IgD-negative memory B cell (primary cell): ENCODE measurements around the gene LIMD2. TPM values are rescaled to one million over a fixed set of nuclear protein-coding genes. Genes with fewer than 3 reads are reported as not detected.

Source experiments
- H3K27ac Mint-ChIP-seq, 3 donors: one replicate each; pipeline ENCODE4 v1.8.0; 2020 to 2022; ENCODE audit warnings: mild to moderate bottlenecking in 3 of 3, mixed read lengths in 3 of 3, moderate library complexity in 1 of 3
- H3K27me3 Mint-ChIP-seq: one replicate; pipeline ENCODE4 v1.8.0; 2021; ENCODE audit warnings: mixed read lengths
- H3K36me3 Mint-ChIP-seq: one replicate; pipeline ENCODE4 v1.8.0; 2020; ENCODE audit warnings: mild to moderate bottlenecking, mixed read lengths
- H3K4me1 Mint-ChIP-seq, 3 donors: one replicate each; pipeline ENCODE4 v1.8.0; 2020 to 2022; ENCODE audit warnings: mixed read lengths in 3 of 3, mild to moderate bottlenecking in 1 of 3
- H3K4me3 Mint-ChIP-seq, 4 donors: one replicate each; pipeline ENCODE4 v1.8.0; 2020 to 2022; ENCODE audit warnings: mild to moderate bottlenecking in 4 of 4, mixed read lengths in 4 of 4, moderate library complexity in 3 of 4
- H3K9me3 Mint-ChIP-seq, 3 donors: one replicate each; pipeline ENCODE4 v1.8.0; 2020 to 2021; ENCODE audit warnings: mixed read lengths in 3 of 3, mild to moderate bottlenecking in 1 of 3
- polyA plus RNA-seq: library from polyadenylated mRNA; unstranded; fragments of 300-500 nt; fragmentation: Illumina TruSeq; gene quantifications from one replicate; pipeline ENCODE4 v1.2.3, GENCODE V29; 2021

The LIMD2 gene
- polyA plus RNA-seq, 1 donor from 2014 or later, result 845 TPM

- peaks cover 5% of the 10 kb centered on the region for H3K36me3 Mint-ChIP-seq
- no peaks in the 10 kb centered on the region for H3K9me3 Mint-ChIP-seq
- H3K27ac Mint-ChIP-seq, result peak overlapping the region in 2 of 3 donors; percentile 97 to 100
- H3K4me1 Mint-ChIP-seq, result peaks cover 43 to 60% (median 49%) of the 10 kb centered on the region in 3 donors
- H3K4me3 Mint-ChIP-seq, result peak overlapping the region; percentile 50 to 80 (median 66)
- H3K27me3 Mint-ChIP-seq, result no peaks in the 10 kb centered on the region
These were observed 5.7 kb upstream of the LIMD2 start for GRCh38 chr17:63705657-63706056.

- Mint-ChIP-seq H3K27ac (peak overlapping the region in 2 of 3 donors; percentile 97 to 100), H3K27me3 (no peaks in the 10 kb centered on the region), H3K9me3 (no peaks in the 10 kb centered on the region), H3K36me3 (peaks cover 5% of the 10 kb centered on the region), H3K4me1 (peaks cover 39 to 54% (median 43%) of the 10 kb centered on the region in 3 donors), H3K4me3 (peak overlapping the region in 3 of 4 donors; percentile 61 to 80 (median 72))
These were observed 4.9 kb upstream of the LIMD2 start for GRCh38 chr17:63704836-63705235.

- Mint-ChIP-seq H3K4me1 (peaks cover 36 to 51% (median 40%) of the 10 kb centered on the region in 3 donors), H3K4me3 (peak overlapping the region in 1 of 4 donors; percentile 73), H3K27me3 (no peaks in the 10 kb centered on the region), H3K9me3 (no peaks in the 10 kb centered on the region), H3K27ac (peak overlapping the region; percentile 39 to 100 (median 97)), H3K36me3 (peaks cover 5% of the 10 kb centered on the region)
These were observed 4.3 kb upstream of the LIMD2 start for GRCh38 chr17:63704259-63704576.

DNA sequence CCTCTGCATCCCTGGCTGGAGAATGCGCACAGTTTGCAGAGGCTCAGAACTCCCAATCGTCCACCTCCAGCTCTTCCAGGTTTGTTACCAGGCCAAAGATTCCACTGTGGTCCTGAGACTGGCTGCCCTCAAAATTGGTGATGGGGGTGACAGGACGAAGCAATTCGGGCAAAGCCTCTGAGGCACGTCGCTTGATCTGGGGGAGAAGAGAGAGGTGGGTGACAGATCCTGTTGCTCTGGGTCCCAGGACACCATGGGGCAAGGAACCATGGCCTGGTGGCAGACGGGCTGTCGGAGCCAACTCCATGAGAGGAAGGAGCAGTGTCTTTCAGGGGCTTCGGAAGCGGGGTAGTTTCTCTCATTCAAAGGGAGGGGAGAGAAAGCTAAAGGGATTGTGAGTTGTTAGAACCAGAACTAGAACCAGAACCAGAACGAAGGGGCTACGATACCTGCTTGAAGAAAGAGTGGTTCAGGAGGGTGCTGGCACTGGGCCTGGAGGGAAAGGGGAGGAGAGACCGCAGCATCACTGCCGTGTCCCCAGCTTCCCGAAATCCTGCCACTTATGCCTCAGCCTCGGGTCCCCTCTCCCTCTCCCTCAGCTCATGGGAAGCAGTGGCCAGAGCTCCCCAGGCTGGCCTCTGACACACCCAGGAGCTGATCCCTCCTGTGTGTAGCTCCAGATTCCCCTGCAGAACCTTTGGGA lies 3.8 kb upstream of the LIMD2 start:
- Mint-ChIP-seq H3K27ac (peak overlapping the region; percentile 83 to 100 (median 97)), H3K36me3 (peaks cover 5% of the 10 kb centered on the region), H3K4me1 (peaks cover 33 to 48% (median 35%) of the 10 kb centered on the region in 3 donors), H3K27me3 (no peaks in the 10 kb centered on the region), H3K4me3 (peak overlapping the region in 3 of 4 donors; percentile 73 to 98 (median 76)), H3K9me3 (no peaks in the 10 kb centered on the region)

- Mint-ChIP-seq H3K27ac (peak overlapping the region; percentile 98 to 100 (median 99)), H3K27me3 (no peaks in the 10 kb centered on the region), H3K4me3 (peak overlapping the region; percentile 90 to 98 (median 96)), H3K9me3 (no peaks in the 10 kb centered on the region), H3K36me3 (peaks cover 7% of the 10 kb centered on the region), H3K4me1 (peaks cover 30 to 46% (median 32%) of the 10 kb centered on the region in 3 donors)
These were observed 3.1 kb upstream of the LIMD2 start for GRCh38 chr17:63703029-63703428.

GRCh38 chr17:63702721-63703015 lies 2.7 kb upstream of the LIMD2 start:
- Mint-ChIP-seq H3K9me3 (no peaks in the 10 kb centered on the region), H3K4me3 (peak overlapping the region; percentile 90 to 98 (median 96)), H3K27ac (peak overlapping the region; percentile 98 to 100 (median 99)), H3K4me1 (peaks cover 33 to 46% (median 33%) of the 10 kb centered on the region in 3 donors), H3K36me3 (peaks cover 9% of the 10 kb centered on the region), H3K27me3 (no peaks in the 10 kb centered on the region)

DNA sequence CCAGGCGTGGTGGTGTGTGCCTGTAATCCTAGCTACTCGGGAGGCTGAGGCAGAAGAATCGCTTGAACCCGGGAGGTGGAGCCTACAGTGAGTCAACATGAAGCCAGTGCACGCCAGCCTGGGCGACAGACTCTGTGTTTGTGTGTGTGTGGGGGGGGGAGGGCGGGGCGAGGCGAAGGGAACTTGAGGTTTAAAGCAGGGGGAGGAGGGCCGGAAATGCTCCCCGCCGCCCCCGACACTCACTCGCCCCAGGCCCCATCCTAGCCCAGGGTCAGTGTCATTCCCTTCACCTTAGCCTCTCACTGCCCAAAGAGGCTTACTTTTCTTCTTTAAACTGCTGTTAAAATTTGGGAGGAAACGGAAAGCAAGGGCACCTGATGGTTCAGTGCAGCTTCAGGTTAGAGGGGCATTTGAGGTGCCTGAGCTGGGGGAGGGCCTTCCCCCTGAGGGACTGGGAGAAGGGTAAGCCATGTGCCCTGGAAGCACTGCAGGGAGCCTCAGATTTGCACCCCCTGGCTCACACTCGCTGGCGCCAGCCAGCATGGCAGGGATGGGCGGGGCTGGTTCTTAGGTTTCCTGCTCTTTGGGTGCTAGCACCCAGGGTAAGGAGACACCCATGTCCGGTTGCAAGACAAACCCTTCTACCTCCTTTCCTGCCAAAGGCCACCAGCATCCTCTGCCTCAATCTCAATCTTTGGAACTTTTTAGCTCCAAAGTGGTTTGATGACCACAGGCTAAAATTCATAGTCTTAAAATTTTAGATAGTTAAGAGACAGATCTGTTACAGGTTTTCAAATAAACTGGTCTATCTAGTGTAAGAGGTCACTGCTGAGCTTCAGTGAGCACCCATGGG lies 2.2 kb upstream of the LIMD2 start:
- H3K9me3 Mint-ChIP-seq, result no peaks in the 10 kb centered on the region
- H3K36me3 Mint-ChIP-seq, result peaks cover 12% of the 10 kb centered on the region
- H3K27ac Mint-ChIP-seq, result peak overlapping the region; percentile 98 to 100 (median 99)
- H3K27me3 Mint-ChIP-seq, result no peaks in the 10 kb centered on the region
- peak overlapping the region; percentile 90 to 98 (median 96) for H3K4me3 Mint-ChIP-seq
- peaks cover 36 to 47% (median 39%) of the 10 kb centered on the region in 3 donors for H3K4me1 Mint-ChIP-seq

DNA sequence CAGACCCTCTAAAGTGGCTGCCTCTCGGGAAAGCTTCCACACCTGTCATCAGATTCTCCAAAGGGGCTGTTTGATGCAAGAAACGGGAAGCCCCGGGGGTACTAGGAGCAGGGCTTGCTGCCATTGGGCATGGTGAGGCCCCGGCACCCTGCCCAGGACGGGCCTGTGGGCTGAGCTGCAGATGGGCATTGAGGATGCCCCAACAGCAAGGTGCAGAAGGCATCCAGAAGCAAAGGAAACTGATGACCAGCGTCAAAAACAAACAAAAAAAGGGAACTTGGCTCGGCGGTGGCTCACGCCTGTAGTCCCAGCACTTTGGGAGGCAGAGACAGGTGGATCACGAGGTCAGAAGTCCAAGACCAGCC lies 1.5 kb upstream of the LIMD2 start:
- Mint-ChIP-seq H3K9me3 (no peaks in the 10 kb centered on the region), H3K36me3 (peaks cover 12% of the 10 kb centered on the region), H3K27ac (peak overlapping the region; percentile 98 to 100 (median 99)), H3K27me3 (no peaks in the 10 kb centered on the region), H3K4me1 (peaks cover 41 to 49% (median 45%) of the 10 kb centered on the region in 3 donors), H3K4me3 (peak overlapping the region; percentile 90 to 98 (median 96))

DNA sequence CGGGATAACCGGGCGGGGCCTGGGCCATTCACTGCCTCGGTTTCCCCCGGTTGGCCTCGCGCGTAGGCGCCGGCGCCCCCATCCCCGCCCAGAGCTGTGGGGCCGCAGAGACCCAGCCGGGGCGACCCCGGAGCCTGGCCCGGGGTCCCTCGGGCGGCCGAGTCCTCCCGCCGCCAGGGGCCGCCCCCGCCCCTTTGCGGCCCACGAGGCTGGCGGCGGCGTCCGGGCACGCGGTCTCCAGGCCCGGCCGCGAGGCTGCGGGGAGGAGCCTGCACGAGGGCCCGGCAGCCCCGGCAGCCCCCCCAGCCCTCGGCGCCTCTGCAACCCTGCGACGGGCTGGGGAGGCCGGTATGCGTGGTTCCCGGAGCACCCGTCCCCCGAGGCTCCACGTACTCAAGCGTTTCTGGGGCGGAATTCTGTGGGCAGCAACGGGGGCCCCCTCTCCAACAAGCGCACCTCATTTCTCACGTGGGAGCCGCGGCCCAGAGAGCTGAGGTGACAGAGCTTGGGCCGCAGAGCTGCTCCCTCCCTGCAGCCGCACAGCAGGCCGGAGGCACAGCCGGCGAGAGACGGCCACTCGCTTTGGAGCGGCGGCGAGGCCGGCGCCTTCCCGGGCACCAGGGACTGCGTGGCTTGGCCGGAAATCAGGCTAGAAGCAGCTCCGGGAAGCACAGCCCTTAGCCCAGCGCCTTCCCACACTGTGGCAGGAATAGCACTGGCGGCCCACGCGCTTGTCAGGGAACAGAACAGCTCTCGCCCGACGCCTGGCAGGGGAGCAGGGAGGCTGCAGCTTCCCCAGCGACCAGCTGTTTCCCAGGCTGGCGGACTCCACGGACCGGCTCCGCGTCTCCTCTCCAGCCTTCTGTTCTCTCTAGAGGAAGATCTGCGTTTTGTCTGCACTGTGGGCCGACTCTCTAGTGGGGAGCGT lies 867 bp upstream of the LIMD2 start:
- peaks cover 12% of the 10 kb centered on the region for H3K36me3 Mint-ChIP-seq

DNA sequence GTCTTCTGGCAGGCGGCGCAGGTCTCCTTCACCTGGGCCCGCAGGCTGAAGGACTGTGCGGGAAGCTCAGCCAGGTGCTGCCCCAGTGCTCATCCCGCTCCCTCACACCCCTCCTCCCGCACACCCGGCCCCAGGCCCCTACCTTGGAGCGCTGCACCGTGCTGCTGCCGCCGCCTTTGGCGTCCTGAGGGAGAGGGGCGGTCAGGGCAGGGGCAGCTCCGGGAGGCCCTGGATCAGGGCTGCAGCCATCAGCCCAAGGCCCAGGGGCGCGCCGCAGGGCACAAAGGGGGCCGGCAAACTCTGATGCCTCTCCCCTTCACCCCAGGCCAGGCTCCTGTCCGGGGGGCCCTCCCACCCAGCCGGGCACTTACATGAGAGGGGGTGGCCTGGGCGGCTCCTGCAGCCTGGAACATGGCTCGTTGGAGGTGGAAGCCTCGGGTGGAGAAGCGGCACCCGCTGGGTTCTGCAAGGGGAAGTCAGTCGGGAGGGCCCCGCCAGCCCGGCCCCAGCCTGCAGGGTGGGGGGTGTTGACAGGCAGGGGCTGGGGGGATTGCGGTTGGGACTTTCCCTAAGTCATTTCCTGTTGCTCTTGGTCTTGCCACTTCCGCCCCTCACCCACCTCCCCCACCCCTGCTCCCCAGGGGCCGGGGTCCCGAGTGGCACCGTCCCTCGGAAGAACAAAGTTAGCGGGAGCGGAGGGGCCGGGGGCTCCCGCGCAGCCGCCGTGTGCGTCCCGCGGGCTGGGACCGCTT lies 863 bp downstream of the LIMD2 start:
- peak overlapping the region; percentile 87 to 100 (median 96) for H3K4me3 Mint-ChIP-seq
- peaks cover 10% of the 10 kb centered on the region for H3K36me3 Mint-ChIP-seq
- no peaks in the 10 kb centered on the region for H3K9me3 Mint-ChIP-seq
- peak overlapping the region; percentile 92 to 99 (median 97) for H3K27ac Mint-ChIP-seq
- H3K27me3 Mint-ChIP-seq, result no peaks in the 10 kb centered on the region
- peaks cover 46 to 48% (median 48%) of the 10 kb centered on the region in 3 donors for H3K4me1 Mint-ChIP-seq

More for the DNA sequence above, 867 bp upstream of the LIMD2 start:
- Mint-ChIP-seq H3K4me1 (peaks cover 40 to 50% (median 46%) of the 10 kb centered on the region in 3 donors), H3K27ac (peak overlapping the region; percentile 98 to 100 (median 99)), H3K27me3 (no peaks in the 10 kb centered on the region), H3K4me3 (peak overlapping the region; percentile 90 to 98 (median 96)), H3K9me3 (no peaks in the 10 kb centered on the region)

DNA sequence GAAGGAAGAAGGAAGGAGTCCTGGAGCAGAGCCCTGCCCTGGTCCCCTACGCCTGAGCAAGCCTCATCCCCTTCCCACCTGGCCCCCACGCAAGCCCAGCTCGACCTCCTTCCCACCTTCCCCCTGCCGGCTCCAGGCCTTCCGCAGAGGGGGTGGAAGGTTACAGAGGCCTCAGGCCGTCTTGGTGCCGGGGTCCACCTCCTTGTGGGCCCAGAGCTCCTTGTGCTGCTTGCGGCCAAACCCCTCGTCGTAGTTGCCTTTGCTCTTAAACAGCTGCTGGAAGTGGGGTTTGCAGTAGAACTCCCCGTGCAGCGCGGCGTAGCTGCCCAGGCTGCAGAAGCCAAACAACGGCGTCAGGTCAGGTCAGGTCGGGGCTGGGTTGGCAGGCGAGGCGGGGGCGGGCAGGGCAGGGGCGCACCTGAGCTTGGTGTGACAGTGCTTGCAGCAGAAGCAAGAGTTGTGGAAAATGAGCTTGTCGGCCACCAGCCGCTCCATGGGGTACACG lies 1.5 kb downstream of the LIMD2 start:
- H3K27ac Mint-ChIP-seq, result peak overlapping the region; percentile 92 to 99 (median 97)
- H3K4me3 Mint-ChIP-seq, result peak overlapping the region; percentile 87 to 100 (median 96)
- no peaks in the 10 kb centered on the region for H3K9me3 Mint-ChIP-seq
- no peaks in the 10 kb centered on the region for H3K27me3 Mint-ChIP-seq
- H3K36me3 Mint-ChIP-seq, result peaks cover 10% of the 10 kb centered on the region
- peaks cover 42 to 48% (median 46%) of the 10 kb centered on the region in 3 donors for H3K4me1 Mint-ChIP-seq

DNA sequence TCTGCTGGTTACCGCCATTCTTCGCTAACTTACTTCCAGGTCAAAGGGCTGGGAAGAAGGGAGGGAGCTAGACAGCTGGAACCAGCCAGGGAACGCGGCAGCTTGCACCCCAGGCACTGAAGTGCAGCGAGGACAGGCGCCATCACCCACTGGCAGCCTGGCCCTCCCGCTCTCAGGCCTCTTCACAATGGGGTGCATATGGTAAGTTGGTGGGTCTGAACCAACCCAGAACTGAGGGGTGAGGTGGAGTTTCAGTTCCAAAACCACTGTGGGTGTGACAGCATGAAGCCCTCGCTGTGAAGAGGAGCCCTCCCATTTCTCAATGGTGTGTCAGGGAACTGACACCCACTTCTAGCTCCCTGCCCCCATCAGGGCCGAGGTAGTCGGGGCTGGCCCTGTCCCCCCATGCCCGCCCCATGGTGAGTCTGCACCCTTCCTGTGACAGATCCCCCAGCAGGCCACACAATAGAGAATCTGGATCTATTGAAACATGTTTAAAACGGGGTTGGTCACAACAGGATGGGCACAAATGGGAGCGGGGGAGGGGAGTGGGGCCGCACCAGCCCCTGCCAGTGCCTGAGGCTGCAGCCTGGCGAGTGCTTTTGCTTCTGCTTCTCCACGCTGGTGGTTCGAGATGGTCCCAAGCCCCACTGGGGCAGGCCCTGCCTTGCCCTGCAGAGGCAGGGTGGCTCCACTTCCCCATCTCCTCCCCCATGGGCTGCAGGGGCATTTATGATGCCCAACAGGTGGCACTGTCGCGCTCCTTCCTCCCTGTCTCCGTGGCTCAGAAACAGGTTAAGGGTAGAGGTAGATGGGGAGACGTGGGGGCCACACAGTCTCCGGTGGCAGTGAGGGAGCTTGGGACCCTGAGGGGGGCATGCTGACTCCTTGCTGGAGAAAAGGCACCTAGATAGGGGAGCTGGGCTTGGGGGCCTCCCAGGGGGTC lies 2.3 kb downstream of the LIMD2 start:
- peak overlapping the region; percentile 87 to 100 (median 96) for H3K4me3 Mint-ChIP-seq
- no peaks in the 10 kb centered on the region for H3K9me3 Mint-ChIP-seq
- peaks cover 10% of the 10 kb centered on the region for H3K36me3 Mint-ChIP-seq
- no peaks in the 10 kb centered on the region for H3K27me3 Mint-ChIP-seq
- peak overlapping the region; percentile 92 to 99 (median 97) for H3K27ac Mint-ChIP-seq
- H3K4me1 Mint-ChIP-seq, result peaks cover 39 to 49% (median 40%) of the 10 kb centered on the region in 3 donors
